Keratinocyte (primary cell): ENCODE measurements around the gene SERTAD1. TPM values are rescaled to one million over a fixed set of nuclear protein-coding genes. Genes with fewer than 3 reads are reported as not detected.
A peak's percentile ranks its signal among the peaks of the same experiment; 100 is the strongest.

ENCODE experiments used
- DNase-seq: peaks from one replicate; pipeline ENCODE4 v3.0.0-alpha.2; 2011; ENCODE audit warnings: low read depth, missing footprints, low spot score
- FAIRE-seq: peaks from 2 replicates; lab custom pipeline; 2011; peaks lifted over from hg19 to GRCh38; lab: Jason Lieb, UNC
- H2AFZ ChIP-seq: 2 replicates; pipeline ENCODE4 v1.6.0; 2012; ENCODE audit warnings: low read length, control low read depth, inconsistent platforms; ENCODE audit not compliant: control insufficient read depth
- H3K27ac ChIP-seq: 2 replicates; pipeline ENCODE4 v1.5.1; 2011; ENCODE audit warnings: low read length; ENCODE audit not compliant: control insufficient read depth, insufficient read depth
- H3K27me3 ChIP-seq: 3 replicates; pipeline ENCODE4 v1.6.0; 2011; ENCODE audit warnings: low read length; ENCODE audit not compliant: control insufficient read depth, insufficient read depth; ENCODE audit errors: extremely low read depth
- H3K36me3 ChIP-seq, 2 experiments: 2 replicates in 1 of 2; 3 replicates in 1 of 2; pipeline ENCODE4 v1.5.1; 2011; ENCODE audit warnings: low read length in 2 of 2, mild to moderate bottlenecking in 1 of 2; ENCODE audit not compliant: control insufficient read depth in 2 of 2, insufficient read depth in 2 of 2; ENCODE audit errors: extremely low read depth in 1 of 2
- H3K4me1 ChIP-seq: 3 replicates; pipeline ENCODE4 v1.5.1; 2011; ENCODE audit warnings: low read length; ENCODE audit not compliant: control insufficient read depth, insufficient read depth; ENCODE audit errors: extremely low read depth
- H3K4me2 ChIP-seq: 3 replicates; pipeline ENCODE4 v1.6.0; 2011; ENCODE audit warnings: low read depth, low read length; ENCODE audit not compliant: control insufficient read depth, insufficient read depth; ENCODE audit errors: extremely low read depth
- H3K4me3 ChIP-seq, 3 experiments: fragments of 200-600 bp in 1 of 3; sonication (generic) in 1 of 3; 2 replicates in 2 of 3; 3 replicates in 1 of 3; pipeline ENCODE4 v1.5.1; 2011 to 2016; ENCODE audit warnings: low read length in 3 of 3, mild to moderate bottlenecking in 3 of 3, control low read depth in 2 of 3, inconsistent platforms in 1 of 3, low read depth in 1 of 3, mixed read lengths in 1 of 3, mixed run types in 1 of 3, moderate library complexity in 1 of 3; ENCODE audit not compliant: control insufficient read depth in 2 of 3, insufficient read depth in 2 of 3; ENCODE audit errors: extremely low read depth in 1 of 3
- H3K79me2 ChIP-seq: 2 replicates; pipeline ENCODE4 v1.6.0; 2012; ENCODE audit warnings: low read length; ENCODE audit not compliant: control insufficient read depth, insufficient read depth
- H3K9ac ChIP-seq: 3 replicates; pipeline ENCODE4 v1.6.0; 2011; ENCODE audit warnings: low read length; ENCODE audit not compliant: control insufficient read depth, insufficient read depth; ENCODE audit errors: extremely low read depth
- H3K9me1 ChIP-seq: 3 replicates; pipeline ENCODE4 v1.6.0; 2011; ENCODE audit warnings: low read length; ENCODE audit not compliant: control insufficient read depth, insufficient read depth; ENCODE audit errors: extremely low read depth
- H3K9me3 ChIP-seq: 2 replicates; pipeline ENCODE4 v1.5.1; 2012; ENCODE audit warnings: low read depth, low read length; ENCODE audit not compliant: control insufficient read depth
- H4K20me1 ChIP-seq: 3 replicates; pipeline ENCODE4 v1.6.0; 2011; ENCODE audit warnings: low read length; ENCODE audit not compliant: control insufficient read depth, insufficient read depth; ENCODE audit errors: extremely low read depth
- EZH2 ChIP-seq: IDR thresholded peaks from one replicate; pipeline ENCODE4 v1.6.1; 2012; ENCODE audit warnings: inconsistent platforms, mild to moderate bottlenecking, low read length, moderate library complexity
- dilution Hi-C: fragments of 300-500 bp; cut with MboI; formaldehyde crosslinking; loops from one replicate; pipeline ENCODE4 v1.7.0; 2020; ENCODE audit warnings: low sequenced_read_pairs; ENCODE audit not compliant: extremely low pct_ligation_motif_present
- polyA plus RNA-seq, 5 experiments: library from polyadenylated mRNA; depleted of rRNA in 3 of 5; stranded (reverse) in 3 of 5; stranded (forward) in 1 of 5; unstranded in 1 of 5; fragments of >200 nt; gene quantifications; 1 replicate in 1 of 5; 2 replicates in 3 of 5; 3 replicates in 1 of 5; pipeline versions ENCODE4 v1.2.1 to v1.2.3, GENCODE V29; 2011 to 2012; ENCODE audit warnings: missing spikeins in 2 of 5, low read depth in 1 of 5, low replicate concordance in 1 of 5
- TF ChIP-seq, protein P1 (sequence below), 3 experiments: IDR thresholded peaks in 1 of 3; conservative IDR thresholded peaks in 1 of 3; optimal IDR thresholded peaks in 1 of 3; 2 replicates in 2 of 3; 3 replicates in 1 of 3; pipeline versions ENCODE3 to v1.5.1; 2011; ENCODE audit warnings: low read length in 3 of 3, mild to moderate bottlenecking in 3 of 3, moderate library complexity in 2 of 3, control low read depth in 1 of 3, inconsistent platforms in 1 of 3; ENCODE audit not compliant: insufficient read depth in 2 of 3; ENCODE audit errors: extremely low read depth in 1 of 3

SERTAD1 gene
- polyA plus RNA-seq, 1 donor (not counting 4 experiments of a cell fraction or from before 2014, with no cell fraction given): 9.5 TPM

DNA sequence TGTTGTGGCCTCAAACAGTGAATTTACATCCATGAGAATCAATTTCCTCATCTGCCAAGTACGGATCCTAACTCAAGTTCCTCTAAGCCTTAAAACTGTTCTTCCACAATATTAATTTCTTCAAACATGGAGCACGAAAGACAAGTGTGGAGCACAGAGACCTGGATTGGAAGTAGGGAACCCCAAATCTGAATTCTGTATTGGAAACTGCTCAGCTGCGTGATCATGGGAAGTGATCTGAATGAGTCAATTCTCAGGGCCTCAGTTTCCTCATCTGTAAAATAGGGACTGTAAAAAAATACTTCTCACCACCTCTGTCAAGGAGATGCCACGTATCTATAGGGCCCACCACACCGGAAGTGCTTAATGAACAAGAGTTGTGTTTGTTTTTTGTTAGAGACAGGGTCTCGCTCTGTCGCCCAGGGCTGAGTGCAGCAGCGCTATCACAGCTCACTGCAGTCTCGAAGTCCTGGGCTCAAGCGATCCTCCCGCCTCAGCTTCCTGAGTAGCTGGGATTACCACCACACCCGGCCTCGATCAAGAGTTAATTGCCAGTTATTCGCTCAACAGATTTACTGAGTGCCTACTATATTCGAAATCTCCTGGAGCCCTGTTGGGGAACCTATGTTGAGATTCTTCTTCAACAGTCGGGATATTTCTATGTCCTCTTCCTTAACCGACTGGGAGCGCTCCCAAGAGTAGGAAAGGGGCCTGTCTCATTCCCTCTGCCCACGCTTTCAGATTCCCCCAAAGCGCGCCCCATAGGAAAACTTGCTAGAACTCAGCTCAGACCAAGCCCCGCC, 16.7 kb upstream of the SERTAD1 start:
- TF ChIP-seq, protein P1, sequence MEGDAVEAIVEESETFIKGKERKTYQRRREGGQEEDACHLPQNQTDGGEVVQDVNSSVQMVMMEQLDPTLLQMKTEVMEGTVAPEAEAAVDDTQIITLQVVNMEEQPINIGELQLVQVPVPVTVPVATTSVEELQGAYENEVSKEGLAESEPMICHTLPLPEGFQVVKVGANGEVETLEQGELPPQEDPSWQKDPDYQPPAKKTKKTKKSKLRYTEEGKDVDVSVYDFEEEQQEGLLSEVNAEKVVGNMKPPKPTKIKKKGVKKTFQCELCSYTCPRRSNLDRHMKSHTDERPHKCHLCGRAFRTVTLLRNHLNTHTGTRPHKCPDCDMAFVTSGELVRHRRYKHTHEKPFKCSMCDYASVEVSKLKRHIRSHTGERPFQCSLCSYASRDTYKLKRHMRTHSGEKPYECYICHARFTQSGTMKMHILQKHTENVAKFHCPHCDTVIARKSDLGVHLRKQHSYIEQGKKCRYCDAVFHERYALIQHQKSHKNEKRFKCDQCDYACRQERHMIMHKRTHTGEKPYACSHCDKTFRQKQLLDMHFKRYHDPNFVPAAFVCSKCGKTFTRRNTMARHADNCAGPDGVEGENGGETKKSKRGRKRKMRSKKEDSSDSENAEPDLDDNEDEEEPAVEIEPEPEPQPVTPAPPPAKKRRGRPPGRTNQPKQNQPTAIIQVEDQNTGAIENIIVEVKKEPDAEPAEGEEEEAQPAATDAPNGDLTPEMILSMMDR (optimal IDR thresholded peaks at IDR 0.05 in 1 of 3, IDR thresholded peaks at IDR 0.05 in 1 of 3, conservative IDR thresholded peaks at IDR 0.05 in 1 of 3; ENCODE audit: extremely low read depth in 1 of 3, insufficient read depth in 2 of 3, low read length in 3 of 3): no peak
- no peak for TF ChIP-seq EZH2
- dilution Hi-C loops: no loop called here
- Histone ChIP-seq H3K4me2 (peak overlapping the region; percentile 98), H3K4me1 (peaks cover 16% of the 10 kb centered on the region), H3K4me3 (peak overlapping the region; percentile 75 to 96 (median 90)), H4K20me1 (peaks cover 5% of the 10 kb centered on the region), H3K9me3 (no peaks in the 10 kb centered on the region), H3K9ac (peak overlapping the region; percentile 100), H3K9me1 (no peaks in the 10 kb centered on the region), H3K27ac (peak overlapping the region; percentile 80), H3K36me3 (peaks cover 17% of the 10 kb centered on the region in 2 experiments), H3K79me2 (peaks cover 33% of the 10 kb centered on the region), H3K27me3 (no peaks in the 10 kb centered on the region), H2AFZ (no peak overlapping the region)
- DNase-seq (no peak), FAIRE-seq (no peak)

DNA sequence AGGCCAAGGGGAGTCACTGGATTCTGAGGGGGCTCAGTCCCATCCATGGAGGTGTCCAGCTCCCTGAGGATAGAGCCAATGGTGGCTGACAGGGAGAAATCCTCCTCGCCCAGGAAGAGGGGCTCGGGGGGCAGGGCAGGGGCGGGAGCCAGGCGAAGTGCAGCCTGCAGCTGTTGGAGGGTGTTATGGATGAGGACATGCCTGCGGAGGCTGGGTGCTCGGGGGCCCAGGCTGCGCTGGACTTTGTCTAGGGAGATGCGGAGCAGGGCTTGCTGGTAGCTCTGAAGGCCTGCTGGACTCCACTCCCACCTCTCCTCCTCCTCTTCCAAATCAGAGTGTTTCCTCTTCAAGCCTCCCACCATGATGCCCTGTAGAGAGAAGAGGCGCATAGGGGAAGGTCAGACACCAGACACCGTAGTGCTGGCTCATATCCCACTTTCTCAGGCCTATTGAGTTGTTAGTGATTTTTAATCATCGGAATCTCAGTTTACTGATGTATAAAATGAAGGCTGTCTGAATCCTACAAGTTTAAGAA, 16.0 kb upstream of the SERTAD1 start:
- dilution Hi-C loops: no loop called here
- H2AFZ ChIP-seq: no peak overlapping the region
- H3K27ac ChIP-seq: no peak overlapping the region
- H3K9me1 ChIP-seq: no peaks in the 10 kb centered on the region
- no peak overlapping the region for H3K9ac ChIP-seq
- no peak for TF ChIP-seq EZH2
- TF ChIP-seq, protein P1 (optimal IDR thresholded peaks at IDR 0.05 in 1 of 3, IDR thresholded peaks at IDR 0.05 in 1 of 3, conservative IDR thresholded peaks at IDR 0.05 in 1 of 3; ENCODE audit: extremely low read depth in 1 of 3, insufficient read depth in 2 of 3, low read length in 3 of 3): no peak
- peaks cover 33% of the 10 kb centered on the region for H3K79me2 ChIP-seq
- no peaks in the 10 kb centered on the region for H3K27me3 ChIP-seq
- H4K20me1 ChIP-seq: peaks cover 5% of the 10 kb centered on the region
- peaks cover 17% of the 10 kb centered on the region in 2 experiments for H3K36me3 ChIP-seq
- H3K9me3 ChIP-seq: no peaks in the 10 kb centered on the region
- FAIRE-seq: no peak
- H3K4me1 ChIP-seq: peaks cover 16% of the 10 kb centered on the region
- H3K4me3 ChIP-seq: no peak overlapping the region
- DNase-seq: no peak
- H3K4me2 ChIP-seq: no peak overlapping the region
